Activated T-cell treated with anti-CD3 and anti-CD28 coated beads for 48 hours (primary cell): ENCODE measurements around the gene CMTM7.
"Not testable (repeated sequence)": the region's sequence is repeated elsewhere in the genome, so short reads cannot be mapped to it uniquely, and the experiment has no call there.

ENCODE experiments used
- DNase-seq: peaks from one replicate; pipeline ENCODE4 v3.0.0-alpha.2; 2020; ENCODE audit warnings: low read depth

Gene CMTM7

GRCh38 chr3:32438596-32439344, 47.1 kb downstream of the CMTM7 start:
- no peak for DNase-seq

DNA sequence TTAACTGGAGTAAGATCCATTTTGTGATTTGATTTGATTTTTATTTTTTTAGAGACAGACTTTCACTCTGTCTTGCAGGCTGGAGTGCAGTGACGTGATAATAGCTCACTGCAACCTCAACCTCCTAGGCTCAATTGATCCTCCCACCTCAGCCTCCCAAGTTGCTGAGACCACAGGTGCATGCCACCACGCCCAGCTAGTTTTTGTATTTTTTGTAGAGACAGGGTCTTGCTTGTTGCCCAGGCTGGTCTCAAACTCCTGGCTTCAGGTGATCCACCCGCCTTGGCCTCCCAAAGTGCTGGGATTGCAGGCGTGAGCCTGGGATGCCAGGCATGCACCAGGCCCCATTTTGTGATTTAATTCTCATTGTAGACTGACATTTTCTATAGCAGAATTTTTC, 47.8 kb downstream of the CMTM7 start:
- DNase-seq = not testable (repeated sequence)

DNA sequence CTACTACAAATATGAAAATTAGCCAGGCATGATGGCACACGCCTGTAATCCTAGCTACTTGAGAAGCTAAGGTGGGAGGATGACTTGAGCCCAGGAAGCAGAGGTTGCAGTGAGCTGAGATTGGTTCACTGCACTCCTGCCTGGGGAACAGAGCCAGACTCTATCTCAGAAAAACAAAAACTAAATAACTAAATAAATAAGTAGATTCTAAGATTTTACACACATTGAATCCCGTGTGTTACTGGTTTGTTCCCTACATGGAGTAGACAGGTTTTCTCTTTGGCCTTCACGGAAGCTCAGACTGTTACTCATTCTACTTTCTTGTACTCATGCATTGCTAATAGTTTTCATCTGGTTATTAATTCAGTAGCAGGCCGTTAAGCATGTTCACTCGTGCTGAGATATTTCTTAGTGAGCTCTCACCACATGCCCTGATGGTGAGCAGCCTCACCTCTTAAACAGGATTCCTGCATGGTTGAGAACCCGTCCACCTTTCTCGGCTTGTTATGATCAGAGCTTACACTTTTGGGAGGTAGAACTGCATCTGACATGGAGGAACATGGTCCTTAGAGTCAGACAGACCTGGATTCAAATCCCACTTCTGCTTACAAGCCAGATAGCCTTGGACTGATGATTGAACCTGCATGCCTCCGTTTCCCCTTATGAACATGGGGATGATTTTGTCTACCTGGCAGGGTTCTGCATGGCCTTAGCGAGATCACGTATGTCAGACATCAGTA, 49.1 kb downstream of the CMTM7 start:
- no peak for DNase-seq

- DNase-seq = no peak
Measured at GRCh38 chr3:32442766-32443165, 51.1 kb downstream of the CMTM7 start.

DNA sequence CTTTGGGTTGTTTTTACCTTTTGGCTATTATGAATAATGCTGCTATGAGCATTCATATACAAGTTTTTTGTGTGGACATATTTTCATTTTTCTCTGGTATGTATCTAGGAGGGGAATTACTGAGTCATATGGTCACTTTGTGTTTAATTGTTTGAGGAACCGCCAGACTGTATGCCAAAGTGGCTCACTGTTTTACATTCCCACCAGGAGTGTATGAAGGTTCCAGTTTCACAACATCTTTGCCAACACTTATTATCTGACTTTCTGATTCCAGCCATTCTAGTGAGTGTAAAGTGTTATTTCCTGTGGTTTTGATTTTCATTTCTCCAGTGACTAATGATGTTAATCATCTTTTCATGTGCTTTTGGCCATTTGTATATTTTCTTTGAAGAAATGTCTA, 51.8 kb downstream of the CMTM7 start:
- no peak for DNase-seq

DNA sequence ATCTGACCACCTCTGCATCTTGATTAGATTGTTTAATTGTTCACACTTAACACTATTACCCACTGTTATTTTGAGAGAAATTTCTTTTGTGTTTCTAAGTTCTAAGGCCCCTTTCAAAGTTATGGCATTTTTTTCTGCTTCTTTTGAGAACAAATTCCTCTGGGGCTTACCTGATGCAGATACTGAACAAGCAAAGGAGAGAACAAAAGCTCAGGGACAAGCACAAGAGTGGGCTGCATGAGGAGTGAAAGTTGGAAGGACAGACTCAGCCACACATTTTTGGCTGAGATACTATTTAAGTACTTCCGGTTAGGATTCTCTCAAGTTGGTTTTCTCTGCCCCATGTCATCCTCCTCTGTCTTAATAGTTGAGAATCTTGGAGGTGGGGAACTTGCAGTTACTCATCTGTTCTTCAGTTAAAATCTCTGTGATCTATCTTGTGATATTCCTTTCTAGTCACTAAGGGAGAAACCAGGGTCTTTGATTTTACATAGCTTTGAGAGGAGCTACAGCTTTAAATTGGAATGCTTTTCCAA, 56.3 kb downstream of the CMTM7 start:
- DNase-seq = no peak

- no peak for DNase-seq
Measured at GRCh38 chr3:32448686-32449474, 57.2 kb downstream of the CMTM7 start.

- DNase-seq = no peak
Measured at GRCh38 chr3:32449691-32450090, 58.0 kb downstream of the CMTM7 start.

DNA sequence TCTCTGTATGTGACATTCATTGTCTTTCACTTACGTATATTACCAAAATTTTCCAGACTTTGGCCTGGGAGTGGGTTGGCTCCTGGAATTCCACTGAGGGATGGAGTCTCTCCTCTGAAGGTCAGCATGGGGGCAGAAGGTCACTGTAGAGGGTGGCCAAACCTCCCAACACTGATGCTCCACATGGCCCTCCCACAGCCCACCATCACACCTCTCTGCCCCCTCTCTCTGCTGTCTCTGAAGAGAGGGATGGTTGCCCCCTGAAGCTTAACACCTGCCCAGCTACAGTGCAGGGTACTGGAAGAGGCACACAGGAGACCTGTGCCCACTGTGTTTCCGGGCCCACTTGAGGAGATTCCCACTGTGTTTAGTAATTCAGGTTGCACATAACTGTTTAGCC, 58.8 kb downstream of the CMTM7 start:
- no peak for DNase-seq

DNA sequence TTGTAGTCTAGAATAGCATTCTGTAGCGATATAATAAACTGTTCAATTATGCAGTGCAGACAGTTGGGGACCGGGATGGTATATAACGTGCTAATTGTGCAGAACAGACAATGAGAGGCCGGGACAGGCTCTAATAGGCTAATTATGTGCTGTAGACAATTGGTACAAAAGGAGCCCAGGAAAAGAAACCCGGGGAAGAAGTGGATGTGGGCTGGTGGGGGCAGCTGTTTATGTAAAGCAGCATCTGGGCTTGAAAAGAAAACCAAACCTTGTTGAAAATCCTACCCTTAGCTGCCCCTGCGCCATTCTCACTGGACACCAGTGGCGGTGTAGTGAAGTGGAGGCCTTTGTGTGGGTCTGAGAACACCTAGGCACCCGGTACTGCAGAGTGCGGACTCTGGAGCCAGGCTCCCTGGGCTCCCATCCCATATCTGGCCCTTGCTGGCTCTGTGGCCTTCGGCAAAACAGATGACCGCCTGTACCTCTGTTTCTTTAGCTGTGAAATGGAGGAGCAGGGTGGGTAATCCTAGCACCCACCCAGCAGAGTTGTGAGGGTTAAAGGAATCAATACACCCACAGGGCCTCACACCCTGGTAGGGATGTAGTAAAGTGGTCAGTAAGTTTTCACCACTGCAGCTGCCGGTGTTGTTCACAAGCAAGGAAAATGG, 59.5 kb downstream of the CMTM7 start:
- no peak for DNase-seq

- DNase-seq = no peak
Measured at GRCh38 chr3:32452009-32452408, 60.4 kb downstream of the CMTM7 start.

DNA sequence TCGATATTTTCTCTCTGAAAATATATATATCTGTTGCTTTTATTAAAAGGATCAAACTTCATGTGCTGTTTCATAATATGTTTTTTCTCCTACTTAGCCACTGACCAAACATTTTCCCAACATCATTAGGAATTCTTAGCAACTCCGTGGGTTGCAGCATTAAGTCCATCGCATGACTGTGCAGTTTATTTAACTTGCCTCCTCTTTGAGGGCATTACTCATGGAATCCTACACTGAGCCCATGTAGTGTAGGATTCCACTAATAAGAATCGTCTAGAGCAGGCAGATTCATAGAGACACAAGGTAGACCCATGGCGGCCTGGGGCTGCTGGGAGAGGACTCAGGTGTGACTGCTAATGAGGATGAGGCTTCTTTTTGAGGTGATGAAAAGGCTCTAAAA, 61.7 kb downstream of the CMTM7 start:
- DNase-seq = no peak

DNA sequence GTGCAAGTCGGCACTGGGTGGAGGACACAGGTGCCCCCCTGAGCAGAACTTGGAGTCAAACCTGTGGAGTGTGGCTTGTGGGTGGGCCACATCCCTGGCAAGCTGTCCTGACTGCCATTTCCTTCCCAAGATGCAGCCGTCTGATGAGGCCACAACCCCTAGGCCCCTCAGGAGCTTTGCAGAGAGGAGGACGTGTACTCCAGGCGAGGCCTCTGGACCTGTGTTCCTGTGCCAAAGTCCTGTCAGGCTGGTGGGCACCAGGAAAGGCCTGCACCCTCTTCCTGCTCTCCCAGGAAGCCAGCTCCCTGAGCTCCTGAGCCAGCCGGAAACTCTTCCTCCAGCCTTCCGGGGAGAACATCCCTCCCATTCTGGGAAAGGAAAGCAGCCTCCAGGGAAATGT, 62.5 kb downstream of the CMTM7 start:
- no peak for DNase-seq

- DNase-seq = no peak
Measured at GRCh38 chr3:32454731-32455608, 63.3 kb downstream of the CMTM7 start.

- no peak for DNase-seq
Measured at GRCh38 chr3:32455609-32456428, 64.2 kb downstream of the CMTM7 start.

GRCh38 chr3:32456429-32457130, 64.9 kb downstream of the CMTM7 start:
- no peak for DNase-seq

DNA sequence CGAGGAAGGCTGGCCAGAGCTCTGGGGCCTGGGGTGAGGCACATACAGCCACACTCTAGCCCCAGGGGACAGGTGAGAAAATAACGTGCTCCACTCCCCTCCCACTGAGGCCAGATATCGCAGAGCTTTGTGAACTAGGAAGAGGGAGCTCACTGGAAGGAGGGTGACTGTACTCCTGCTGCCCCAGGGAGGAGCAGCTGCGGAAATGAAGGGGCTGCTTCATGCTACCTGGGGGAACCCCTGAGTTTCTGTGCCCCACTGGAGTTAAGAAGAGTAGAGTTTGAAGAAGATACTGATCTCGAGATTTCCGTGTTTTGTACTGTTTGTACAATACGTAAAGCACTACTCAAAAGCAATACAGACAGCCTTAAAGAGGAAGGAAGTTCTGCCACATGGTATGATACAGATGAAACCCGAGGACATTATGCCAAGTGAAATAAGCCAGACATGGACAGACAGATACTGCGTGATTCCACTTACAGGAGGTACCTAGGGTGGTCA, 66.4 kb downstream of the CMTM7 start:
- DNase-seq = no peak

- DNase-seq = no peak
Measured at GRCh38 chr3:32459450-32459849, 67.8 kb downstream of the CMTM7 start.

DNA sequence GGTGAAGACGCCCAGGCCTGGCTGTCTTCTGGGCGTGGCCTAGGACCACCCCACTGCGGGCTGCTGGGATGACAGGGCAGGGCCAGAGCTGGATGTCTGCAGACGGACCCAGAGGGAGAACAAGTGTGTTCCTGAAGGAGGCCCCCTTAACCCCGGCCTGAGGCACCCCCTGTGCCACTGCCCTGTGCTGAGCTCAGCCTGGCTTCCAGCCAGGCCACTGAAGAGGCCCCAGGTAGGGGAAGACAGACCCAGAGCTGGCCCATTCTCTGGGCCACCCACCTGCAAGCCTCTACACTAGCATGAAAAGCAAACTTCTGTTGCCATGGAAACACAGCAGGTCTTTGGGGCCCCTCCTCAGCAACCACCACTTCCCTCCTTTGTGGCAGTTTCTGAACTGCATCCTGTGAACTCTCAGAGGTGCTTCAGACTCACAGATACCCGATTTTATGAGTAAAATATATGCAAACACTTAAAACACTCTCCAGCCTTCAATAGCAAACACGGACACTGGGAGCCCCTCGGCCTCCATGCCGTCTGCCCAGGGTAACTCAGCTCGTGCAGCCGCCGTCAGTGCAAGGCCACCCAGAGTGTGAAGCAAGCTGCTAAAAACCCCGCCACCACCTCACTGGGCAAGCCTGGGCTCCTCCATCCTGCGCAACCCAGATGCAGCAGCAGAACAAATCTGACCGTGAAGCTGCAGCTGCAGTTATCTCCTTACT, 68.5 kb downstream of the CMTM7 start:
- DNase-seq = peak; percentile 50
